ENCODE data around the gene PELI2. TPM values are rescaled to one million over a fixed set of nuclear protein-coding genes. Genes with fewer than 3 reads are reported as not detected.

PELI2 gene
- total RNA-seq, 1 experiment from 2014 or later, result 6.1 TPM

DNA sequence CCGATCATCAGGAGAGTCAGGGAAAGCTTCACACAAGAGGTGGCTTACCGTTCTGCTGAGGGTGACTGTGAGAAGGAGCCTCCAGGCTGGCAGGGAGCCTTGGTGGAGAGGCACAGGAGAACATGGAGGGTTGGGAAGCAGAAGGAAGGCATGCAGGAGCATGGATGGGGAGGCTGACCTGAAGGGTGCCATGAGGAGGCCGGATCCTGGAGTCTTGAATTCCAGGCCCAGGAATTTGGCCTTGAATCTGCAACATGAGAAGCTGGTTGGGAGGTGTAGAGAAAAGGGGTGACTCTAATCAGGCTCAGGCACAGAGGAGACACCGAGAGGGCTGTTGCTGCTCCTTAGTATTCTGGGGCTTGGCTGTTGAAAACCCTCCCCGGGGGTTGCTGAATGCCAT lies 130.2 kb downstream of the PELI2 start:
- no peak for DNase-seq (ENCODE audit: low read depth)
- in situ Hi-C loops (cut with HindIII; ENCODE audit: low pct_unique_long_range_greater_than_20kb, low sequenced_read_pairs), result no loop called here

DNA sequence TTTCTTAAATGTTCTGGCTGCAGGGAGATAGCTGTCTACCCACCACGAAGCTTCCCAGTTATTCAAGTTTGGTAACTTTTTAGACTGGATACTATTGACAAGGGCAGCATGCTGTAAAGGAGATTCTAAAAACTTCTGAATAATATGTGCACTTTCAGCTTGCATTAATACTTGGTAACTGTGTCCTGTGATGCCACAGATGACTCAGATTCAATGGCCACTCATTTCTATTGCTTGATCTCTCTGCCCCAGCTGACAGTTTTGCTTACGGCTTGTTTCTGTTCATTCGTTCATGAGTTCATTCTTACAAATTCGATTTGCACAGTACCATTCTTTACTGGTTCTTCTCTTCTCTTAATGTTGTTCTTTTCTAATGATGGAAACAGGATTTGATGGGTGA lies 142.8 kb downstream of the PELI2 start:
- in situ Hi-C loops (cut with HindIII; ENCODE audit: low pct_unique_long_range_greater_than_20kb, low sequenced_read_pairs), result no loop called here
- no peak for DNase-seq (ENCODE audit: low read depth)

DNA sequence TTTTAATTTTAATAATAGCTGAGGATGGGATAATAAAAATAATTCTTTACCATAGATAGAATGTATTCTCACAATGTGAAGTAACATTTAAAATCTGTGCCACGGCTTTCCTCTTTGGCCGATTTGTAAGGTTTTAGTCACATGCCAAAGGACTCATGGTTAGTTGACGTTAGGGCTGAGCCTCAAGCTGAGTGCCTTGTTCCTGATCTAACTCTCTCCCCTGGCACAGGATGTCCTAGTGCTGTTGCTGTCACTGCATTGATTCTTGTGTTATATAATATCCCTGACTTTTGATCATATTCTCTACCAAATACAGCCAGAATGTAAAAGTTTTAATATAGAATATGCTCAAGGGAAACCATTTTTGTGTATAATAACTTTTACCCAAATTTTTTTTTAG lies 144.3 kb downstream of the PELI2 start:
- DNase-seq (ENCODE audit: low read depth), result no peak
- in situ Hi-C loops (cut with HindIII; ENCODE audit: low pct_unique_long_range_greater_than_20kb, low sequenced_read_pairs), result no loop called here

DNA sequence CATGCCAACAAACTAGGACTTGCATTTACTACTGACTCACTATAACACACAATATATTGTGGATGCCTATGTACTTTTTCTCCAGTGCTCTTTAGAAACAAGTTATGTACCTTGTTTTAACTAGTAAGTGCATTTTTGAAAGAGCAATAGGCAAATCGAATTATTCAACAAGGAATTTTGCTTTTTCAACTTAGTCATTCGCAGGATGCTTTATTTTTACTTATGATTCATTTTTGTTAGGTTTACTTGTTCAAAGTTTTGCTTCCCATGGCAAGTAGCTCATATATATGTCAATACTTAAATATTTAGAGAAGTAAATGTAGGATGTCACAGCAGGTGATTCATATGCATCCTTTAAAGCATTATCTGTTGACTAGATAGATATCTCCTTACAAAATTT lies 149.8 kb downstream of the PELI2 start:
- DNase-seq (ENCODE audit: low read depth), result no peak

DNA sequence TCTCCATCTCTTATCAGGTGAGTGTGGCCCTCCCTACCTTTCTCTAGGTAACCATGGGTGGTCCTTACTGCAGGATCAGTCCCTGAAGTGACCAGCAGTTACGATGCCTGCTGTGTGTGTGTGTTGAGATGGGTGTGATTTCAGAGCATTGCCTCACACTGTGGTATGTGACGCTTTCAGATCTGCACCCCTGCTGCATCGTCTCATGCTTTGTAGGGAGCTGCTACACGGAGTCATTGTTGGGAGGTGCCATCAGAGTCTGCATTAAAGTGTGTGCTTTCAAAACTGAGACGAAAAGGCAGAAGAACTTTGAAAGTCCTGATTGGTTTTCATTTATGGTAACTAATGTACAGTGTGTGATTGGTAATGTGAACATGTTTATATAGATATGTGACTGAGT lies 150.5 kb downstream of the PELI2 start:
- DNase-seq (ENCODE audit: low read depth), result no peak

More for the DNA sequence above, 149.8 kb downstream of the PELI2 start:
- in situ Hi-C loops (cut with HindIII; ENCODE audit: low pct_unique_long_range_greater_than_20kb, low sequenced_read_pairs), result no loop called here

DNA sequence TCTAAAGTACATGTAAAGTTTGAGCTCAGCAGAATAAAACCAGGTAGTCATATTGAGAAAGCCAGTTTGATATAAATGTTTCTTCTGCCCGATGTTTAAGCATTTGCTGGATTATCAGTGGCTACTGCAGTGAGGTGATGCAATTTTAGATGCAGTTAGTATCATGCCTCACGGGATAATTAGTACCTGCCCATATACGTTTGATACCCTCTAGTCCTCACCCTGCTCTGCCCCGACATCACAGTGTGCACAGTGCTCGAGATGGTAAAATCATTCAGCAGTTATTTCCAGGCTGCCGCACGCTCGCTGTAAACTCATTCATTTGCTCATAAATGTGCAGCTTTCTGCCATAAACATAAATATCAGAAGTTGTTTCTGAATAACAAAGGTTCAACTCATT lies 152.7 kb downstream of the PELI2 start:
- DNase-seq (ENCODE audit: low read depth), result no peak
- in situ Hi-C loops (cut with HindIII; ENCODE audit: low pct_unique_long_range_greater_than_20kb, low sequenced_read_pairs), result no loop called here

More for the DNA sequence above, 150.5 kb downstream of the PELI2 start:
- in situ Hi-C loops (cut with HindIII; ENCODE audit: low pct_unique_long_range_greater_than_20kb, low sequenced_read_pairs), result no loop called here

DNA sequence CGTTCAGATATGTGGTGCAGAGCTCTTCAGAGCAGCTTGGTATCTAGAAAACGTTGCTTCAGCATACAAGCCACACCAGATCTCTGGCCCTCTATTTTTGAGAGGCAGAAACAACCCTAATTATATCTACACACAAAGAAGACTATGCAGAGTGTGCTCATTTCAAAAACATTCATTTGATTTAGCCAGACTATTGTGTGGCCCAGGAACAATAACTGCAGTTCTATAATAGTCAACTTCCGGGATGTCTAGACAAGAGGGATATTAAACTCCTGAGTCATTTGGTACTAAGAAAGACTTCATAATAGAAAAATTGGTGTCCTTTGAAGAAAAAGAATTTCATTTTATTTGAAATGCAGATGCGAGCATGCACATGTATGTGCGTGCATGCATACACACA lies 153.8 kb downstream of the PELI2 start:
- no peak for DNase-seq (ENCODE audit: low read depth)

DNA sequence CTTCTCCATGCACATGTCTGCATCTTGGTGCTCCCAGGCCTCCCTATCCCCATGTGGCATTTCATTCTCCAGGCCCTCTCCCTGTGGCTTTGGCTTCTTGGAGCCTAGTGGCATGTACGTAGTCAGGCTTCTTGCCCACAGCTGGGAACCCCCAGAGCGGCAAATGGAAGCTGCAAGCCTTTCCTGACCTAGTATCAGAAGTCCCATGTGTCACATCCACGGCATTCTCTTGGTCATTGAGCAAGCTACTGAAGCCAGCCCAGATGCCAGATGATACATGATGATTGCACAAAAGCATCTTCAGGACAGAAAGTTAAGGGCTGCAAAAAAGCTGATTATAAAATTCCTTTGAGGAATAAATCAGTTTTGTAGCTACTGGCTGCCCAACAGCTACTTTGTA lies 154.9 kb downstream of the PELI2 start:
- no peak for DNase-seq (ENCODE audit: low read depth)
- in situ Hi-C loops (cut with HindIII; ENCODE audit: low pct_unique_long_range_greater_than_20kb, low sequenced_read_pairs), result no loop called here

More for the DNA sequence above, 153.8 kb downstream of the PELI2 start:
- in situ Hi-C loops (cut with HindIII; ENCODE audit: low pct_unique_long_range_greater_than_20kb, low sequenced_read_pairs), result no loop called here

DNA sequence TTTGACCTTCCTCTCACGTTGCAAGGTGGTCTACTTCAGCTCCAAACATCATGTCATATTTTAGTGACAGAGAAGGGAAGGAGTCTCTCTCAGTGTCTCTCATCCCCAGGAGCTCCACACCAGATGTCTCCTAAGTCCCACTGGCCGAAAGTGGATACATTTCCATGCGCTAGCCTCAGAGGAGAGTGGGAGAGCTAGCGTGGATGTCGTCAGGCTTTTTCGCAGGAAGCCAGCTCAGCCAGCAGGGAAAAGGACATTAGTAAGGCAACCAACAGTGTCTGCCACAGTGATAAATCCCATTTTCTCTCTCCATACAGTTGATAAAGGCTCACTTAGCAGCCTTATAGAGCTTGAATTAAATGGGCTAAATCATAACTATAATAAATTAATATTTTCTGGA lies 155.7 kb downstream of the PELI2 start:
- in situ Hi-C loops (cut with HindIII; ENCODE audit: low pct_unique_long_range_greater_than_20kb, low sequenced_read_pairs), result no loop called here
- no peak for DNase-seq (ENCODE audit: low read depth)

DNA sequence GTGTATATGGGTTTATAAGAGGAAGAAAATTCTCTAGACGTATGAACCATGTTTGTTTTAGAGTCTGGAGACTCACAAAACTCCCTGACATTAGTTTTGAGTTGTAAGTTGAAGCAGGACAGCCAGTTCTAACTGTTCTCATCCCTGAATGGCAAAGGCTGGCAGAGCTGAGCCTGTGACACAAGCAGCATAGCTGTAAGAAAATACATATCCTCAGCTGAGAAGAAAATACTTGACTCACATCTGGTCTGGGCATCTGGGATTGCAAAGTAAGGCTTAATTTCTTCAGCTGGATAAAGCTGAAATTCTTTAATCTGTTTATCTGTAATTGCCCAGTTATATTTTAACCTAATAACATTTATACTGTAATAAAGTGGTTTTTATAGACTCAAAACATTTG lies 156.3 kb downstream of the PELI2 start:
- no peak for DNase-seq (ENCODE audit: low read depth)
- in situ Hi-C loops (cut with HindIII; ENCODE audit: low pct_unique_long_range_greater_than_20kb, low sequenced_read_pairs), result no loop called here

DNA sequence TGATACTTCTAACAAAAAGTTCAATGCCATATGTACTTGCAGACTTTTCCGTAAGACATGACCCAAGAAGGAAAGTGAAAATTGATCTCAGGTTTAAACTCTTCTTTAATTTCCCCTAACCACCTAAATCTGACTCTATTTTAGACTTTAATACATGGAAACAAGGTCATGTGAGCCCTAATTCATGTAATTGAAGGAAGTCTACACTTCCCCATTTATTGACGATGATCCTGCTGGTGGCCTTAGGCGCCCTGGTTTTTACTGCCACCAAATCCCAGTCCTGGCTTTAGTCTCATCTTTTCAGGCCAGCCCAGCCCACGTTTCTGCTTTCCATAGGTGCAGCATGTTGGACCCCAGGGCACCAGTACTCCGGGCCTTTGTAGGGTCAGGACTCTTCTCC lies 157.9 kb downstream of the PELI2 start:
- in situ Hi-C loops (cut with HindIII; ENCODE audit: low pct_unique_long_range_greater_than_20kb, low sequenced_read_pairs), result no loop called here
- no peak for DNase-seq (ENCODE audit: low read depth)

DNA sequence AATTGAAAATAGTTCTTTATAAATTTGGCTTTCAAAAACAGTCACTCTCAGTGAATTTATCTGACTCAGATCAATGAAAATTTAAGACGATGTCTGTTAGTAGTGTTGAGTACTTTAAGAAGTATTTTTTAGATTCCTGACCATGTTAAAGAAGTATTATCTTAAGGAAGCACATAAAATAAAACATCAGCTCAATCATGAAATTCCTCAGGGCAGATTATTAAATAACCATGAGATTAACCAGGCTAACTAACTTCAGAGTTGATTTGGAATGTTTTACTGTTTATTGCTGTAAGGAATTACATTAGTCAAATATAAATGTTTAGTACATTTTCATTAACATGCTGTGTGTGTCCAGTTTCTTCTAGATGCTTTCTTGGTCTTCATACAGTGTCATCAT lies 160.2 kb downstream of the PELI2 start:
- DNase-seq (ENCODE audit: low read depth), result no peak

DNA sequence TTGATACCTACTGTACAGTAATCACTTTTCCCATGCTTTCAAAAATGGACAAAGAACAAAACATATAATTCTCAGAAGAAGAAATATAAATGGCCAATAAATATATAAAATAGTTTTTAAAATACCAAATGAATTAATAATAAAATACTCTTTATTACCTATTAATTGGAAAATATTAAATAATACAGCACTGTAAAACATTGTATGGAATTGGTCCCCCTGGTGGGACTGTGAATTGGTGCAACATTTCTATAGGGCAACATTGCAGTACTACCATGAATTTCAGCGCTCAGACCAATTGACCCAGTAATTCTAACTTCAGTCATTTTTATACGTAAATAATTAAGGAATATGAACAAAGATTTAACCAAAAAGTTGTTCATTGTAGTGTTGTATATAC lies 162.6 kb downstream of the PELI2 start:
- no peak for DNase-seq (ENCODE audit: low read depth)
- in situ Hi-C loops (cut with HindIII; ENCODE audit: low pct_unique_long_range_greater_than_20kb, low sequenced_read_pairs), result no loop called here

More for the DNA sequence above, 160.2 kb downstream of the PELI2 start:
- in situ Hi-C loops (cut with HindIII; ENCODE audit: low pct_unique_long_range_greater_than_20kb, low sequenced_read_pairs), result no loop called here

DNA sequence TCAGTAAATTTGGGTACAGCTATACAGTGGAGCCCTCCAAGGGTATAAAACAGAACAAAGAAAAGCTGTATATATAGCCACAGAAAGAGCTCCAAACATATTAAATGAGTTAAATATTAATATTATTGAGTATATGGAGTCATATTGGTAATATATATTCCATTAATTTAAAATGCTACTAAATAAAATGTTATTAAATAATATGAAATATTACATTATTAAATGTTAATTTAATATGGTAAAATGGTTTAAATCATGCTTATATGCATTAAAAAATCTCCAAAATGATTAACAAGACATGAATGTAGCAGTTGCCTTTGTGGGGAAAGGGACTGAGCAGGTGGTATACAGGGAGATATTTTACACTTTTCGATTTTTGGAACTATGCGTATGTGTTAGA lies 164.0 kb downstream of the PELI2 start:
- no peak for DNase-seq (ENCODE audit: low read depth)

DNA sequence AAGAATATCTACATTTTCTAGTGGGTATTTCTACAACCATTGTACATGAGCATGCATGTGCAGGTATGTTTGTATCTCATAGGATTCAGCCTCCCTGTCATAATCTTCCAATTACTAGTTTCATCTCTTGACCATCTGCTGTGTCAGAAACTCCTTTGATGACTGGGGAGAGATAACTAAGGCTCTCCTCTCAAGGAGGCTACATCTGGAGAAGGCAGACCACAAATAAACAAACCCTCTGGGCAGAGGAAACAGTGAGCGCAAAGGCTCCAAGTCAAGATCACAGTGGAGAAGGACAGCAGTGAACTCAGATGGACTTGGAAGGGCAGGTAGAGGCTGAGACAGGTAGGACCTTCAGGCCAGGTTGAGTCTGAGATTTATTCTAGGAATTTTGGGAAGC lies 166.4 kb downstream of the PELI2 start:
- in situ Hi-C loops (cut with HindIII; ENCODE audit: low pct_unique_long_range_greater_than_20kb, low sequenced_read_pairs), result no loop called here
- DNase-seq (ENCODE audit: low read depth), result no peak

More for the DNA sequence above, 164.0 kb downstream of the PELI2 start:
- in situ Hi-C loops (cut with HindIII; ENCODE audit: low pct_unique_long_range_greater_than_20kb, low sequenced_read_pairs), result no loop called here

DNA sequence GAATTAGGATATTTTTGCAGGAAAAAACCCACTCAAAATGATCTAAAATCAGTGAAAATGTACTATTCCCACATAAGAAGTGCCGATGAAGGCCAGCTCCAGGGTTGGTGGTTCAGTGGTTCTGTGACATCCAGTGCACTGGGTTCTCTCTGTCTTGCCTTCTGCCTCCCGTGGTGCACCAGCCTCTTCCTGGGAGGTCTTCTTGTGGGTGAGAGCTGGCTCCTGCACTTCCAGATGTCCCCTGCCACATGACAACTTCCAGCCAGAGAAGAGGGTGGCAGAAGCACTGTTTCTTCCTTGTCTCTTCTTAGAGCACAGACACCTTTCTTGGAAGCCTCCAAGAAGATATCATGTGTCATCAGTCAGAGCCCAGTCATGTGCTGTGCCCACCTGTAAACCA lies 170.9 kb downstream of the PELI2 start:
- in situ Hi-C loops (cut with HindIII; ENCODE audit: low pct_unique_long_range_greater_than_20kb, low sequenced_read_pairs), result no loop called here

DNA sequence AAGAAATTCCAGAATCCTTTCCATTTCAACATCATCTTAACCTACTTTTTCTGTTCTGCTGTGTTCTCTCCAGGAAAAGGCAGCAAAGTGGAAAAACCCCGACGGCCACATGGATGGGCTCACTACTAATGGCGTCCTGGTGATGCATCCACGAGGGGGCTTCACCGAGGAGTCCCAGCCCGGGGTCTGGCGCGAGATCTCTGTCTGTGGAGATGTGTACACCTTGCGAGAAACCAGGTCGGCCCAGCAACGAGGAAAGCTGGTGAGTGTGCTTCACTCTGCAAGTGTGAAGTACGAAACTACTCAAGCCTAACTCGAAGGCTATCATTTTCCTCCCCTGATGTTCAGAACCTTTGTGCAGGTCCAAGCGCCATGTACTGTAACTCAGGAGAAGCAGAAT lies 172.0 kb downstream of the PELI2 start:
- in situ Hi-C loops (cut with HindIII; ENCODE audit: low pct_unique_long_range_greater_than_20kb, low sequenced_read_pairs), result no loop called here
- no peak for DNase-seq (ENCODE audit: low read depth)

More for the DNA sequence above, 170.9 kb downstream of the PELI2 start:
- no peak for DNase-seq (ENCODE audit: low read depth)

DNA sequence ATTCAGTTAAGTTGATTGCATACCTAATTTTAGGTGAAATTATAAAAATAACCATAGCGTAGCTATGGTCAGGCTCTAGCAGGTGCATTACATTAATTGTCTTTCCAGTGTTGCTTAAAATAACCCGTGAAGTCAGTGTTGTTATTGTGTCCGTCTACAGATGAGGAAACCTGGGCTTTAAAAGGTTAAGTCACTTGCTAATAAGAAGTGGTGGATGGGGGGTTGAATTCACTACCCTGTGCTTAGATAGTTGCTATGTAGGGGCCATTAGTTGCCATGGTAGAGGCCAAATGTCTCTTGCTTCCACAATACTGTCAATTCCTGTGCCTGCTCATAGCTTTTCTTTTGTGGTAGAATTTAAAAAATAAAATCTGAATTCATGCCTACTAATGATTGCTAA lies 174.8 kb downstream of the PELI2 start:
- no peak for DNase-seq (ENCODE audit: low read depth)
- in situ Hi-C loops (cut with HindIII; ENCODE audit: low pct_unique_long_range_greater_than_20kb, low sequenced_read_pairs), result no loop called here

DNA sequence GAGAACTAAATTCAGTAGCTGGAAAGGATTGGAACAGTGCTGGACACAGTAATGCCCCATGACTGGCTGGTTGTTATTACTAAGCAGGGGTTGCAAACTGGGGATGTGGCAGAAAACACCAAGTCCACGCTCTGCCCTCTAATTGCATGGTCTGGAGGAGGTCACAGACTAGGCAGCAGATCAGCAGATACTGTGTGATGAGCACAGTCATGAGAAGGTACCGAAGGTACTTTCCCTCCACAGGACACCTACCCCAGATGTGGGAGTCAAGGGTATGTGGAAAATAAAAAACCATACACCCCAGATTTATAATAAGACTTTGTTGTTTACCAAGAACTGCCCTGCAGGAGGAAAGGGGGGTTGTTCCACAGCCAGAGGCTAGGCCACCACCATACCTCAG lies 175.3 kb downstream of the PELI2 start:
- no peak for DNase-seq (ENCODE audit: low read depth)
- in situ Hi-C loops (cut with HindIII; ENCODE audit: low pct_unique_long_range_greater_than_20kb, low sequenced_read_pairs), result no loop called here

DNA sequence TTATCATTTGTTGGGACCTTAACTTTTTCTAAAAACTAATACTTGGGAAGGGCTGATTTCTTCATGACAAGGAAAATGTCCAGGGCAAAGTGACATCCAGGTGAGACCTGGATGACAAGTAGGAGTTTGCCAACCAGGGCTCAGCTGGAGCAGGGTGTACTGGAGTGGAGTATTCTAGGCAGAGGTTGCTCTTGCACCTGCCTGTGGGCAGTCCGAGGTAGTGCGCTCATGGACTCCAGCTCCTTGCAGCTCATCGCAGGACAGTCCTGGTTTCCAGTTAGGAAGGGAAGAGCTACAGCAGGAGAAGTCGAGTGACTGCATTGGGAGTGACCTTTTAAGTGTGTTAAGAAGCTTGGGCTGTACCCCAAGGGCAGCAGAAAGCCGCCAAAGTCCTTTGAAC lies 175.9 kb downstream of the PELI2 start:
- in situ Hi-C loops (cut with HindIII; ENCODE audit: low pct_unique_long_range_greater_than_20kb, low sequenced_read_pairs), result no loop called here
- DNase-seq (ENCODE audit: low read depth), result no peak

DNA sequence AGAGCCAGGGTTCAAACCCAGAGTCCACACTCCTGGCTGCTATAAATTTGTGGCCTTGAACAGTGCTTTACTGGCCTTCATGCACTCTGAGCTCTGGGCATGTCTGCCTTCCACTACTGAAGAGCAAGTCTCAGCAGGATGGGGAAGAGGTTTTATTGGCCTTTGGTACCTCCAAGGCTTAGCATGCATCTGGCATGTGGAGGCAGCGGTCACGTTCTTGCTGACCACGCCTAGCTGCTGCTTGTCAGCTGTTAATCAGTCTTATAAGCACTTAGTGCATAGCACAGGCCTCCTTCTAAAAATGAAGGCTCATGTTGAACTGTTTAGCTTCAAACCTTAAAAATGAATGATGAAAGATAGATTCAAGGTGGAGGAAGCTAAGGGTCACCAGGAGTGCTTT lies 177.5 kb downstream of the PELI2 start:
- in situ Hi-C loops (cut with HindIII; ENCODE audit: low pct_unique_long_range_greater_than_20kb, low sequenced_read_pairs), result no loop called here
- no peak for DNase-seq (ENCODE audit: low read depth)

Data from Caki2 (cell line).